Gastroesophageal sphincter (tissue), 4 donors: Measurements from ENCODE around the gene ANO10. TPM values are rescaled to one million over a fixed set of nuclear protein-coding genes. Genes with fewer than 3 reads are reported as not detected.
"Not testable (repeated sequence)": the region's sequence is repeated elsewhere in the genome, so short reads cannot be mapped to it uniquely, and the experiment has no call there.

Experiments
- ATAC-seq: fragments of 150-250 bp; one replicate; pipeline ENCODE4 v1.9.1; 2016; ENCODE audit warnings: mild to moderate bottlenecking, moderate library complexity
- H3K27ac ChIP-seq, 4 donors: fragments of 200-600 bp; sonication (generic) in 3 of 4; 1 replicate in 3 of 4; 2 replicates in 1 of 4; pipeline ENCODE4 v1.5.1; 2016 to 2019
- H3K27me3 ChIP-seq: fragments of 200-600 bp; sonication (generic); one replicate; pipeline ENCODE4 v1.5.1; 2019
- H3K36me3 ChIP-seq, 2 donors: fragments of 200-600 bp; sonication (generic); one replicate each; pipeline ENCODE4 v1.5.1; 2019; ENCODE audit warnings: control low read depth in 1 of 2
- H3K4me1 ChIP-seq, 3 donors: fragments of 200-600 bp; sonication (generic); 1 replicate in 2 of 3; 2 replicates in 1 of 3; pipeline ENCODE4 v1.5.1; 2016 to 2019; ENCODE audit warnings: control low read depth in 2 of 3
- H3K4me3 ChIP-seq, 2 donors: fragments of 200-600 bp; sonication (generic); one replicate each; pipeline ENCODE4 v1.5.1; 2019; ENCODE audit warnings: mild to moderate bottlenecking in 1 of 2, moderate library complexity in 1 of 2
- H3K9me3 ChIP-seq, 3 donors: fragments of 200-600 bp; sonication (generic); one replicate each; pipeline ENCODE4 v1.5.1; 2017 to 2019; ENCODE audit warnings: control low read depth in 2 of 3
- CTCF ChIP-seq, 4 experiments: fragments of 200-600 bp in 2 of 4; fragments of 450-650 bp in 2 of 4; sonication (generic) in 1 of 4; IDR thresholded peaks; one replicate each; pipeline ENCODE4 v1.5.1; 2017 to 2019; ENCODE audit warnings: antibody characterized with exemption in 4 of 4, mild to moderate bottlenecking in 2 of 4, moderate library complexity in 2 of 4
- EP300 ChIP-seq: sonication (generic); formaldehyde crosslinking; IDR thresholded peaks from one replicate; pipeline ENCODE4 v1.6.1; 2017; ENCODE audit warnings: antibody characterized with exemption, mild to moderate bottlenecking
- POLR2A ChIP-seq, 2 donors: fragments of 450-650 bp; IDR thresholded peaks; one replicate each; pipeline ENCODE4 v1.6.1; 2017; ENCODE audit warnings: antibody characterized with exemption in 2 of 2, mild to moderate bottlenecking in 2 of 2, moderate library complexity in 1 of 2
- POLR2AphosphoS5 ChIP-seq: sonication (generic); formaldehyde crosslinking; IDR thresholded peaks from one replicate; pipeline ENCODE4 v1.6.1; 2017; ENCODE audit warnings: antibody characterized with exemption
- whole genome bisulfite sequencing, 2 donors: methylation state at CpG; one replicate each; pipeline ENCODE4 v1.1.5; 2018; ENCODE audit warnings: low coverage in 1 of 2; 5-methylcytosine and 5-hydroxymethylcytosine counted together
- total RNA-seq, 4 donors: library from RNA; depleted of rRNA; stranded (reverse); fragments of >200 nt; gene quantifications; one replicate each; pipeline ENCODE4 v1.1.0, GENCODE V29; 2016

ANO10 gene
- total RNA-seq, 4 donors from 2014 or later, result 22.9 to 33.5 (median 30.2) TPM

GRCh38 chr3:43363621-43364266 is 258.1 kb downstream of the ANO10 start:
- Histone ChIP-seq H3K27ac (peak overlapping the region in 1 of 4 donors; percentile 42), H3K27me3 (no peaks in the 10 kb centered on the region), H3K9me3 (no peaks in the 10 kb centered on the region), H3K36me3 (peaks cover 0 to 16% of the 10 kb centered on the region in 2 donors), H3K4me3 (no peak overlapping the region), H3K4me1 (peaks cover 0 to 25% (median 0%) of the 10 kb centered on the region in 3 donors)
- ATAC-seq, result no peak
- WGBS, 2 donors, result 65% methylated on average over 4 of the region's 26 CpGs; no CpG with 5 or more reads in 1 of the 2 donors
- TF ChIP-seq POLR2AphosphoS5, result peak; percentile 21
- no peak for TF ChIP-seq CTCF (IDR thresholded peaks at IDR 0.05)

DNA sequence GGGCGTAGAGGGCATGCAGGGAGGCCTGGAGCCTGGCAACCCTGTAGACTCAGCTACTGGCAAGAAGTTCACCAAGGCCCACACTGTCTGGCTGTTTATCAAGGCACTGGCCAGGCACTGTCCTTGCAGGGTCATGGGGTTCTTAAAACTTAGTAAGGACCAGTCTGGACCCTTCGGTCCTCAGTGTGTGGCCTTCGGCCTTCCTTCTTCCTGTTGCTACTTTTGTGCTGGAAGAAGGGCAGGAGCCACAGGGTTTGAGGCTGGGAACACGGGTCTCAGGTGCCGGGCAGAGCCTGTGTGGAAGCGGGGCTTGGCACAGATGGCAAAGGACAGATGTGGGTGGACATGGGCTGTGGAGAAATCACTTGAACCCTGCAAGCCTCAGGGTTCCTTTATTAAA is 258.9 kb downstream of the ANO10 start:
- Histone ChIP-seq H3K4me3 (no peak overlapping the region), H3K27me3 (no peaks in the 10 kb centered on the region), H3K27ac (peak overlapping the region in 1 of 4 donors; percentile 34), H3K36me3 (peaks cover 0 to 16% of the 10 kb centered on the region in 2 donors), H3K4me1 (peaks cover 0 to 25% (median 0%) of the 10 kb centered on the region in 3 donors), H3K9me3 (no peaks in the 10 kb centered on the region)
- TF ChIP-seq POLR2A (IDR thresholded peaks at IDR 0.05), result no peak
- TF ChIP-seq POLR2AphosphoS5, result no peak
- no peak for TF ChIP-seq EP300
- no peak for TF ChIP-seq CTCF (IDR thresholded peaks at IDR 0.05)
- ATAC-seq, result no peak
- 100% methylated on average over 4 of the region's 6 CpGs; no CpG with 5 or more reads in 1 of the 2 donors for WGBS, 2 donors

DNA sequence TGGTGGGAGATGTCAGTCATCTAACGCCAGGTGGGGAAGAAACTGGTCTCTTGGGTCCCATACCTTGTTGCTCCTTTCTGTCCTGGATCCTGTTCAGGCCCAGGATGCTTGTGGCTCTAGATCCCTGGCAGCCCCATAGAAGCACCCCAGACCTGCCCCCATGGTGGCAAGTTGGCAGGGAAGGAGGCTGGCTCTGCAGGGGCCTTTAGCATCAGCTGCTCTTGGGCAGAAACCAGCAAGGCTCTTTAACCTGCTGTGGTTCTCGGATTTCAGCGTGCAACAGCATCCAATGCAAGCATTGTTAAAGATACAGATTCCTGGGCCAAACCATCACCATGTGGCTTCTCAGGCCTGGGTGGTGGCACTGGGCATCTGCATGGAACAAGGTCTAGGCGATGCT is 259.6 kb downstream of the ANO10 start:
- TF ChIP-seq POLR2AphosphoS5, result no peak
- no peak for TF ChIP-seq EP300
- no peak for ATAC-seq
- H3K4me1 ChIP-seq, result peaks cover 0 to 23% (median 0%) of the 10 kb centered on the region in 3 donors
- 60 to 100% methylated on average over 1 to 2 of the region's 4 CpGs for WGBS, 2 donors
- H3K27me3 ChIP-seq, result no peaks in the 10 kb centered on the region
- H3K36me3 ChIP-seq, result peaks cover 0 to 16% of the 10 kb centered on the region in 2 donors
- H3K9me3 ChIP-seq, result no peaks in the 10 kb centered on the region
- H3K27ac ChIP-seq, result no peak overlapping the region
- H3K4me3 ChIP-seq, result no peak overlapping the region

- H3K36me3 ChIP-seq, result peaks cover 0 to 16% of the 10 kb centered on the region in 2 donors
- WGBS, 2 donors, result 64% methylated on average over 2 of the region's 5 CpGs; no CpG with 5 or more reads in 1 of the 2 donors
- no peaks in the 10 kb centered on the region for H3K27me3 ChIP-seq
- H3K27ac ChIP-seq, result no peak overlapping the region
- ATAC-seq, result no peak
- peaks cover 0 to 8% (median 0%) of the 10 kb centered on the region in 3 donors for H3K9me3 ChIP-seq
- H3K4me3 ChIP-seq, result no peak overlapping the region
- TF ChIP-seq EP300 (no peak), CTCF (IDR thresholded peaks at IDR 0.05) (no peak), POLR2A (IDR thresholded peaks at IDR 0.05) (no peak), POLR2AphosphoS5 (no peak)
- H3K4me1 ChIP-seq, result peaks cover 0 to 12% (median 0%) of the 10 kb centered on the region in 3 donors
Measured at GRCh38 chr3:43361077-43361476, 260.7 kb downstream of the ANO10 start.

DNA sequence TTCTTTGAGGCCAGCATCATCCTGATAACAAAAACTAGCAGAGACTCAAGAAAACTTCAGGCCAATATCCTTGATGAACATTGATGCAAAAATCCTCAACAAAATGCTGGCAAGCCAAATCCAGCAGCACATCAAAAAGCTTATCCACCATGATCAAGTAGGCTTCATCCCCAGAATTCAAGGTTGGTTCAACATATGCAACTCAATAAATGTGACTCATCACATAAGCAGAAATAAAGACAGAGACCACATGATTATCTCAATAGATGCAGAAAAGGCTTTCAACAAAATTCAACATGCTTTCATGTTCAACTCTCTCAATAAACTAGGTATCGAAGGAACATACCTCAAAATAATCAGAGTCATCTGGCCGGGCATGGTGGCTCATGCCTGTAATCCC is 265.8 kb downstream of the ANO10 start:
- peaks cover 0 to 49% (median 0%) of the 10 kb centered on the region in 3 donors for H3K9me3 ChIP-seq
- not testable (repeated sequence) for H3K27me3 ChIP-seq, H3K27ac ChIP-seq, H3K4me3 ChIP-seq, ATAC-seq, H3K4me1 ChIP-seq, H3K36me3 ChIP-seq
- WGBS, 2 donors, result 100% methylated on average over 2 of the region's 2 CpGs; no CpG with 5 or more reads in 1 of the 2 donors
